HEK293T (cell line): ENCODE data around the gene EPS8L3.

ENCODE experiments used
- CTCF ChIA-PET: fragments of 350-600 bp; formaldehyde crosslinking; extraction: SDS; loops from one replicate; lab custom pipeline; 2021; ENCODE audit warnings: antibody characterized with exemption, inconsistent platforms; lab: Yijun Ruan, JAX
- POLR2A ChIA-PET: fragments of 350-600 bp; formaldehyde crosslinking; extraction: SDS; loops from one replicate; lab custom pipeline; 2020; ENCODE audit warnings: antibody characterized with exemption, inconsistent platforms; lab: Yijun Ruan, JAX
- DNase-seq: peaks from one replicate; pipeline ENCODE4 v3.0.0; 2012; ENCODE audit warnings: mixed read lengths; ENCODE audit errors: extremely low spot score
- ARNT ChIP-seq: fragments of 450-650 bp; IDR thresholded peaks from 2 replicates; pipeline ENCODE4 v1.6.1; 2017; ENCODE audit warnings: mild to moderate bottlenecking
- BHLHE40 ChIP-seq: fragments of 450-650 bp; IDR thresholded peaks from 2 replicates; pipeline ENCODE4 v1.6.1; 2016; ENCODE audit warnings: mild to moderate bottlenecking, moderate library complexity, borderline replicate concordance
- CTBP1 ChIP-seq: fragments of 450-650 bp; IDR thresholded peaks from 2 replicates; pipeline ENCODE4 v1.6.1; 2016; ENCODE audit warnings: borderline replicate concordance
- ELF4 ChIP-seq: fragments of 450-650 bp; IDR thresholded peaks from 2 replicates; pipeline ENCODE4 v1.6.1; 2017; ENCODE audit warnings: antibody characterized with exemption
- FOXA1 ChIP-seq: fragments of 450-650 bp; IDR thresholded peaks from 2 replicates; pipeline ENCODE4 v1.6.1; 2016; ENCODE audit warnings: mild to moderate bottlenecking
- FOXK2 ChIP-seq: fragments of 450-650 bp; IDR thresholded peaks from 2 replicates; pipeline ENCODE4 v1.6.1; 2016; ENCODE audit warnings: mild to moderate bottlenecking
- FOXM1 ChIP-seq: fragments of 450-650 bp; IDR thresholded peaks from 2 replicates; pipeline ENCODE4 v1.6.1; 2017; ENCODE audit warnings: mild to moderate bottlenecking, borderline replicate concordance
- HDGF ChIP-seq: fragments of 450-650 bp; IDR thresholded peaks from 2 replicates; pipeline ENCODE4 v1.6.1; 2017; ENCODE audit warnings: antibody characterized with exemption, borderline replicate concordance
- L3MBTL2 ChIP-seq: fragments of 450-650 bp; conservative IDR thresholded peaks from 2 replicates; pipeline ENCODE4 v1.6.1; 2016; ENCODE audit warnings: mild to moderate bottlenecking
- LEF1 ChIP-seq: fragments of 450-650 bp; IDR thresholded peaks from 2 replicates; pipeline ENCODE4 v1.6.1; 2017; ENCODE audit warnings: mild to moderate bottlenecking, borderline replicate concordance
- NFRKB ChIP-seq: fragments of 450-650 bp; IDR thresholded peaks from 2 replicates; pipeline ENCODE4 v1.6.1; 2016; ENCODE audit warnings: mild to moderate bottlenecking, moderate library complexity
- PKNOX1 ChIP-seq: fragments of 450-650 bp; IDR thresholded peaks from 2 replicates; pipeline ENCODE4 v1.6.1; 2016
- SP1 ChIP-seq: fragments of 450-650 bp; IDR thresholded peaks from 2 replicates; pipeline ENCODE4 v1.6.1; 2017
- SUZ12 ChIP-seq: fragments of 450-650 bp; IDR thresholded peaks from 2 replicates; pipeline ENCODE4 v1.6.1; 2016; ENCODE audit warnings: mild to moderate bottlenecking
- TARDBP ChIP-seq: fragments of 450-650 bp; IDR thresholded peaks from 2 replicates; pipeline ENCODE4 v1.6.1; 2016
- ZNF384 ChIP-seq: fragments of 450-650 bp; IDR thresholded peaks from 2 replicates; pipeline ENCODE4 v1.6.1; 2016

Gene EPS8L3

GRCh38 chr1:109739738-109740614 is 23.7 kb downstream of the EPS8L3 start:
- ChIA-PET CTCF (no interaction called here), POLR2A (interaction anchor here (0.6 to 1.3 kb wide), 4 partner anchors 10 to 192 kb away, joined by 3 to 5 read pairs (median 4); partner anchors contain the start of gene GNAI3)
- DNase-seq, result peak; percentile 88
- TF ChIP-seq L3MBTL2 (peak; percentile 55), SUZ12 (no peak), ELF4 (peak; percentile 46; the same call in 1 of the 2 replicates)

- POLR2A ChIA-PET, result interaction anchor here (1.1 kb wide), 2 partner anchors 16 to 185 kb away, joined by 3 to 4 read pairs; partner anchors contain the start of gene GNAI3
- TF ChIP-seq FOXM1, result no peak
- no peak for TF ChIP-seq BHLHE40
- no peak for TF ChIP-seq PKNOX1
- no peak for TF ChIP-seq TARDBP
- TF ChIP-seq SP1, result no peak
- no peak for TF ChIP-seq NFRKB
- no peak for TF ChIP-seq L3MBTL2
- no peak for TF ChIP-seq HDGF
- TF ChIP-seq CTBP1, result no peak
- no peak for TF ChIP-seq ZNF384
- TF ChIP-seq FOXA1, result no peak
- TF ChIP-seq SUZ12, result no peak
- no peak for TF ChIP-seq FOXK2
- TF ChIP-seq ARNT, result no peak
- no peak for TF ChIP-seq ELF4
- TF ChIP-seq LEF1, result no peak
- CTCF ChIA-PET, result no interaction called here
- DNase-seq, result no peak
Observed at GRCh38 chr1:109733236-109733870, 30.4 kb downstream of the EPS8L3 start.

- ChIA-PET POLR2A (no interaction called here), CTCF (no interaction called here)
- no peak for TF ChIP-seq TARDBP
- no peak for TF ChIP-seq FOXM1
- no peak for TF ChIP-seq BHLHE40
- no peak for TF ChIP-seq LEF1
- no peak for TF ChIP-seq CTBP1
- no peak for TF ChIP-seq NFRKB
- TF ChIP-seq PKNOX1, result no peak
- TF ChIP-seq HDGF, result no peak
- TF ChIP-seq L3MBTL2, result no peak
- TF ChIP-seq ELF4, result no peak
- no peak for TF ChIP-seq FOXA1
- TF ChIP-seq ARNT, result no peak
- no peak for TF ChIP-seq ZNF384
- no peak for TF ChIP-seq FOXK2
- no peak for TF ChIP-seq SP1
- DNase-seq, result no peak
Observed at GRCh38 chr1:109732390-109732881, 31.3 kb downstream of the EPS8L3 start.

GRCh38 chr1:109730666-109731065 is 33.1 kb downstream of the EPS8L3 start:
- ChIA-PET POLR2A (no interaction called here), CTCF (no interaction called here)
- DNase-seq, result no peak
- TF ChIP-seq HDGF (no peak), CTBP1 (no peak), SP1 (no peak), ZNF384 (no peak), ARNT (no peak), ELF4 (no peak), BHLHE40 (no peak), PKNOX1 (no peak), NFRKB (no peak), FOXM1 (no peak), TARDBP (no peak), LEF1 (no peak), FOXK2 (no peak), FOXA1 (no peak), SUZ12 (no peak), L3MBTL2 (no peak)

GRCh38 chr1:109728870-109729269 is 34.9 kb downstream of the EPS8L3 start:
- TF ChIP-seq SUZ12 (no peak), ZNF384 (no peak), L3MBTL2 (no peak), ELF4 (no peak)
- ChIA-PET POLR2A (no interaction called here), CTCF (interaction anchor here (1.1 kb wide), 1 partner anchor 89 kb away, joined by 4 read pairs; no protein-coding TSS in a partner anchor)
- DNase-seq, result no peak
